ENCODE data around the gene NPW.
"Not testable (repeated sequence)": the region's sequence is repeated elsewhere in the genome, so short reads cannot be mapped to it uniquely, and the experiment has no call there.

The NPW gene

GRCh38 chr16:2029350-2029749 is 9.8 kb downstream of the NPW start:
- no peaks in the 10 kb centered on the region for H3K27me3 ChIP-seq
- H3K4me1 ChIP-seq = peaks cover 0 to 85% (median 59%) of the 10 kb centered on the region in 4 donors
- TF ChIP-seq, protein P1, sequence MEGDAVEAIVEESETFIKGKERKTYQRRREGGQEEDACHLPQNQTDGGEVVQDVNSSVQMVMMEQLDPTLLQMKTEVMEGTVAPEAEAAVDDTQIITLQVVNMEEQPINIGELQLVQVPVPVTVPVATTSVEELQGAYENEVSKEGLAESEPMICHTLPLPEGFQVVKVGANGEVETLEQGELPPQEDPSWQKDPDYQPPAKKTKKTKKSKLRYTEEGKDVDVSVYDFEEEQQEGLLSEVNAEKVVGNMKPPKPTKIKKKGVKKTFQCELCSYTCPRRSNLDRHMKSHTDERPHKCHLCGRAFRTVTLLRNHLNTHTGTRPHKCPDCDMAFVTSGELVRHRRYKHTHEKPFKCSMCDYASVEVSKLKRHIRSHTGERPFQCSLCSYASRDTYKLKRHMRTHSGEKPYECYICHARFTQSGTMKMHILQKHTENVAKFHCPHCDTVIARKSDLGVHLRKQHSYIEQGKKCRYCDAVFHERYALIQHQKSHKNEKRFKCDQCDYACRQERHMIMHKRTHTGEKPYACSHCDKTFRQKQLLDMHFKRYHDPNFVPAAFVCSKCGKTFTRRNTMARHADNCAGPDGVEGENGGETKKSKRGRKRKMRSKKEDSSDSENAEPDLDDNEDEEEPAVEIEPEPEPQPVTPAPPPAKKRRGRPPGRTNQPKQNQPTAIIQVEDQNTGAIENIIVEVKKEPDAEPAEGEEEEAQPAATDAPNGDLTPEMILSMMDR (IDR thresholded peaks at IDR 0.05) = no peak
- H3K4me3 ChIP-seq = peak overlapping the region in 1 of 2 donors; percentile 62
- intact Hi-C loops (cut with DNase I; ENCODE audit: low total_unique reads) = no loop called here
- no peaks in the 10 kb centered on the region for H3K9me3 ChIP-seq
- peaks cover 0 to 13% (median 0%) of the 10 kb centered on the region in 3 donors for H3K36me3 ChIP-seq
- DNase-seq = no peak
- peak overlapping the region in 1 of 2 donors; percentile 98 for H3K27ac ChIP-seq

GRCh38 chr16:2030036-2030435 is 10.5 kb downstream of the NPW start:
- DNase-seq = no peak
- Histone ChIP-seq H3K36me3 (peaks cover 0 to 13% (median 0%) of the 10 kb centered on the region in 3 donors), H3K27ac (peak overlapping the region; percentile 26 to 98), H3K4me1 (peaks cover 3 to 91% (median 64%) of the 10 kb centered on the region in 4 donors), H3K9me3 (no peaks in the 10 kb centered on the region), H3K27me3 (no peaks in the 10 kb centered on the region), H3K4me3 (no peak overlapping the region)
- TF ChIP-seq, protein P1 (IDR thresholded peaks at IDR 0.05) = no peak
- intact Hi-C loops (cut with DNase I; ENCODE audit: low total_unique reads) = no loop called here

DNA sequence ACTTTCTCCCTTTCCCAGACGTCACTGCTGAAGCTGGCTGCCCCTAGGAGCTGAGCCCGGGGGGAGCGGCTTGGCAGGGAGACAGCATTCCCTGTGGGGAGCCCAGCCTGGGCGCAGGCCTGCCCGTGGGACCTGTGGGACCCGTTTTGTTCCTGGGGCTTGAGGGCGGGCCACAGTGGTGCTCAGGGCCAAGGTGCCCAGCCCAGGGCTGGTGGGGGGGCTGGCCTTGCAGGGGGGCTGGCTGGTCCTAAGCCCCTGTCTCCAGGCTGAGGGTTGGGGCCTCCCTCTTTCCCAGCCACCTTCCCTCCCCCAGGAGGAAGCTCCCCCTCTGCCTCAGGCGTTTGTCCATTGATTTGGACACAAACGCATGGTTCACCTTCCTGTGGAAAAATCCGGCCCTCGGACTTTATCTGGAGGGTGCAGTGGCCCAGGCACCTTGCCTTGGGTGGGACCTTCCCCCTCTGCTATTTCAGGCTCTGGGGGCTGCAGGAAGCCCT is 11.5 kb downstream of the NPW start:
- TF ChIP-seq, protein P1 (IDR thresholded peaks at IDR 0.05) = no peak
- no peak for DNase-seq
- peak overlapping the region; percentile 45 to 98 for H3K27ac ChIP-seq

GRCh38 chr16:2032285-2033056 is 12.9 kb downstream of the NPW start:
- Histone ChIP-seq H3K27me3 (no peaks in the 10 kb centered on the region), H3K27ac (peak overlapping the region; percentile 96 to 98), H3K4me1 (peaks cover 6 to 94% (median 75%) of the 10 kb centered on the region in 4 donors), H3K36me3 (peaks cover 0 to 25% (median 3%) of the 10 kb centered on the region in 3 donors), H3K4me3 (peak overlapping the region; percentile 42 to 47), H3K9me3 (no peaks in the 10 kb centered on the region)
- TF ChIP-seq, protein P1 (IDR thresholded peaks at IDR 0.05) = no peak
- intact Hi-C loops (cut with DNase I; ENCODE audit: low total_unique reads) = no loop called here
- DNase-seq = no peak

More for the DNA sequence above, 11.5 kb downstream of the NPW start:
- no peak overlapping the region for H3K4me3 ChIP-seq
- H3K27me3 ChIP-seq = no peaks in the 10 kb centered on the region
- peaks cover 0 to 14% (median 0%) of the 10 kb centered on the region in 3 donors for H3K36me3 ChIP-seq
- intact Hi-C loops (cut with DNase I; ENCODE audit: low total_unique reads) = no loop called here
- H3K4me1 ChIP-seq = peaks cover 6 to 91% (median 70%) of the 10 kb centered on the region in 4 donors
- H3K9me3 ChIP-seq = no peaks in the 10 kb centered on the region

GRCh38 chr16:2033057-2033908 is 13.7 kb downstream of the NPW start:
- H3K27ac ChIP-seq = peak overlapping the region; percentile 96 to 98
- TF ChIP-seq, protein P1 (IDR thresholded peaks at IDR 0.05) = no peak
- intact Hi-C loops (cut with DNase I; ENCODE audit: low total_unique reads) = no loop called here
- H3K36me3 ChIP-seq = peaks cover 0 to 29% (median 10%) of the 10 kb centered on the region in 3 donors
- no peaks in the 10 kb centered on the region for H3K9me3 ChIP-seq
- no peaks in the 10 kb centered on the region for H3K27me3 ChIP-seq
- peak overlapping the region; percentile 42 to 47 for H3K4me3 ChIP-seq
- peaks cover 6 to 94% (median 74%) of the 10 kb centered on the region in 4 donors for H3K4me1 ChIP-seq
- DNase-seq = peak; percentile 68 to 91

GRCh38 chr16:2033909-2034695 is 14.5 kb downstream of the NPW start:
- peaks cover 6 to 94% (median 72%) of the 10 kb centered on the region in 4 donors for H3K4me1 ChIP-seq
- H3K9me3 ChIP-seq; DNase-seq; intact Hi-C loops (cut with DNase I; ENCODE audit: low total_unique reads); H3K27me3 ChIP-seq: not testable (repeated sequence)
- peaks cover 0 to 29% (median 15%) of the 10 kb centered on the region in 3 donors for H3K36me3 ChIP-seq
- H3K4me3 ChIP-seq = peak overlapping the region; percentile 42 to 59
- peak overlapping the region; percentile 96 to 98 for H3K27ac ChIP-seq
